SU-DHL-6 (cell line): ENCODE results near the gene CES4A.

Experiments
- EZH2phosphoT487 ChIP-seq: fragments of 200-600 bp; sonication (generic), shearing (Covaris generic); conservative IDR thresholded peaks from 2 replicates; pipeline ENCODE4 v1.6.1; 2018; ENCODE audit warnings: mild to moderate bottlenecking, antibody characterized with exemption, low read length, moderate library complexity, mixed read lengths
- TF ChIP-seq, protein P1 (sequence below): fragments of 200-600 bp; sonication (generic); IDR thresholded peaks from one replicate; pipeline ENCODE4 v1.5.1; 2017; ENCODE audit warnings: antibody characterized with exemption, mild to moderate bottlenecking, low read length, moderate library complexity; ENCODE audit not compliant: insufficient read depth, poor library complexity, severe bottlenecking

- TF ChIP-seq, protein P1, sequence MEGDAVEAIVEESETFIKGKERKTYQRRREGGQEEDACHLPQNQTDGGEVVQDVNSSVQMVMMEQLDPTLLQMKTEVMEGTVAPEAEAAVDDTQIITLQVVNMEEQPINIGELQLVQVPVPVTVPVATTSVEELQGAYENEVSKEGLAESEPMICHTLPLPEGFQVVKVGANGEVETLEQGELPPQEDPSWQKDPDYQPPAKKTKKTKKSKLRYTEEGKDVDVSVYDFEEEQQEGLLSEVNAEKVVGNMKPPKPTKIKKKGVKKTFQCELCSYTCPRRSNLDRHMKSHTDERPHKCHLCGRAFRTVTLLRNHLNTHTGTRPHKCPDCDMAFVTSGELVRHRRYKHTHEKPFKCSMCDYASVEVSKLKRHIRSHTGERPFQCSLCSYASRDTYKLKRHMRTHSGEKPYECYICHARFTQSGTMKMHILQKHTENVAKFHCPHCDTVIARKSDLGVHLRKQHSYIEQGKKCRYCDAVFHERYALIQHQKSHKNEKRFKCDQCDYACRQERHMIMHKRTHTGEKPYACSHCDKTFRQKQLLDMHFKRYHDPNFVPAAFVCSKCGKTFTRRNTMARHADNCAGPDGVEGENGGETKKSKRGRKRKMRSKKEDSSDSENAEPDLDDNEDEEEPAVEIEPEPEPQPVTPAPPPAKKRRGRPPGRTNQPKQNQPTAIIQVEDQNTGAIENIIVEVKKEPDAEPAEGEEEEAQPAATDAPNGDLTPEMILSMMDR = no peak
- no peak for TF ChIP-seq EZH2phosphoT487
Measured at GRCh38 chr16:66949472-66949871, 38.9 kb upstream of the CES4A start.
